ENCODE results near the gene DBNL.
"Not testable (repeated sequence)": the region's sequence is repeated elsewhere in the genome, so short reads cannot be mapped to it uniquely, and the experiment has no call there.

Gene DBNL

GRCh38 chr7:44044315-44045225 lies at the start of gene DBNL:
TSS of gene DBNL (plus strand) at chr7:44044702. CDS start at chr7:44044738, 36 bp downstream.
- peak; percentile 95 for DNase-seq

- DNase-seq: not testable (repeated sequence)
Measured at GRCh38 chr7:43997532-43997931, 47.0 kb upstream of the DBNL start, which contains the start of gene SPDYE1. TSS of gene SPDYE1 (plus strand) at chr7:43997897. CDS start at chr7:43999950, 2,053 bp downstream.

DNA sequence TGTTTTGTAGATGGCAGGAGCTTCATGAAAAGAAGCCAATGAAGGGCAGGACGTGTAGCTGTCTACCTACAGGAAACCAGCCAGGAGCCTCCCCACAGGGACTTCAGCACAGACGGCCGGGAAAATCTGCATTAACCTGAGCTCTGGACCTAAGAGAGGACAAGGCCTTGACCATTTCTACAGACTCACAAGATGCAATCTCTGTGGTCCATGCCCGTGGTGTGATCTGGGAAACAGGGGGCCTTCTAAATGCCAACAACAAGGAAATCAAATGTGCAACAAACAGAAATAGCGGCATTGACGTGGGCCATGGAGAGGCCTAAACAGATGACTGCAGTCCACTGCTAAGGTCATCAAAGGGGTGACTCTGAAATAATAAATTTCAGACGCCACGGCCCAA lies 32.4 kb upstream of the DBNL start:
- not testable (repeated sequence) for DNase-seq

DNA sequence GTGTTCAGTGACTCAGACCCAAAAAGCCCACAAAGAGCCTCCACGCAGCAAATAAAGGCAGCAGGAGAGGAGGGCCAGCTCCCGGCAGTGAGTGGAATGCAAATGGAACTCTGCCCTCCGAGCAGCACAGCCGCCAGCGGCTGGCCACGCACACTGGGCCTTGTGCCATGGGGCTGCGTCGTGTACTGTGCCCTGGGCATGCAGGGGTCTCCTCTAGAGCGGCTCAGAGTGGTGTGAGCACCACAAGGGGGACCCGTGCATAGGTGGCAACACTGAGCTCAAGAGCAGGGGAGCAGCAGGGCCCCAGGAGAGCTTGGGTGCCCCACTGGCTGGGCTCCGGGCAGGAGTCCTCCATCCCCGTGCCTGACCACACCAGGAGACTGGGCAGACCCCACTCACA lies 29.4 kb upstream of the DBNL start:
- not testable (repeated sequence) for DNase-seq

DNA sequence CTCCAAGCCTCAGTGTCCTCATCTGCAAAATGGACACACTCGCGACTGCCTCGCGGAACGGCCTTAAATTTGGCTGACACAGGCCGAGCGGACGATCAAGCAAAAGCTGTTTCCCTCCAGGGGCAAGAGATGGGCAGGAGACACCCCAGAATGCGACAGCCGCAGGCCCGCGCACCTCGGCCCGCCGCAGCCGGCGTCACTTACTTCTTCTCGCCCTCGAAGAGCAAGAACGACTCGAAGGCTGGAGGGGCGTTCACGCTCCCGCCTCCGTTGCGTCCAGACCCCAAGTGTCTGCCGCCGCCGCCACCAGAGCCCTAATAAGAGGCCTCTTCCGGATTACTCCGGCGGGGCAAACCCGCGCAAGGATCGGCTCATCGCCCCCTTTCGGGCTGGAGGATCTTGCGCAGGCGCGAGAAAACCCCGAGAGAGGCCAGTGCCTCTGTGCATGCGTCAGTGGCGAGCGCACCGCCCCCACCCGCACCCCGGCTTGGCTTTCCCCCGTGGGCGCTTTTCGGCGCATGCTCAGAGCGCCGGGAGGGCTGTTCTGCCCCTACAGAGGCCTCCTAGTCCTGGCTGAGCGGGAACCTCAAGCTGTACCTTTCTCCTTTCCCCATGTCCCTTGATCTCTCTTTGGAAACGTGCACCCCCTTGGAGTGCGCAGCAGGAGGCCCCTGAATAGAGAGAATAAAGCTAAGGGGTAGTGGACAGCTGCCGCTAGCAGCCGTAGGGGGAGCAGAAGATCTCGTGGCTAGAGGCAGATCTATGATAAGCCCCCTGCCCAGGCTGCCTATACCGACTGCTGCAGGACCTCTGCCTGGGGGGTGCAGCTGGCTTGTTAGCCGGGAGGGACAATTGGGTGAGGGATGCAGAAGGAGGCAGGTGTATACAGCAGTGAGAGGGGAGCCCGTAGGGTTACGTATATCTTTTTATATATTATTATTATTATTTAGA lies 25.4 kb upstream of the DBNL start:
- DNase-seq: peak; percentile 100

DNA sequence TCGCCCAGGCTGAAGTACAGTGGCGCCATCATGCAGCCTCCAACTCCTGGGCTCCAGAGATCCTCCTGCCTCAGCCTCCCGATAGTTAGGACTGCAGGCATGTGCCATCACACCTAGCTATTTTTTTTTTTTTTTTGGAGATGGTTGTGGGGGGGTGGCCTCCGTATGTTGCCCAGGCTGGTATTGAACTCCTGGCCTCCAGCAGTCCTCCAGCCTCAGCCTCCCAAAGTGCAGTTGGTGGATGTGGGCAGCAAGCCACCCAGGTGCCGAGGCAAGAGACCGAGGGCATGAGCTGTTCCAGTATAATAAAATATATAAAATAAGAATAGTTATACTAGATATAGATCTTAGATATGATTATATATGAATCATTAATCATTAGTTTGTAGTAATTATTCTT lies 24.7 kb upstream of the DBNL start:
- not testable (repeated sequence) for DNase-seq

DNA sequence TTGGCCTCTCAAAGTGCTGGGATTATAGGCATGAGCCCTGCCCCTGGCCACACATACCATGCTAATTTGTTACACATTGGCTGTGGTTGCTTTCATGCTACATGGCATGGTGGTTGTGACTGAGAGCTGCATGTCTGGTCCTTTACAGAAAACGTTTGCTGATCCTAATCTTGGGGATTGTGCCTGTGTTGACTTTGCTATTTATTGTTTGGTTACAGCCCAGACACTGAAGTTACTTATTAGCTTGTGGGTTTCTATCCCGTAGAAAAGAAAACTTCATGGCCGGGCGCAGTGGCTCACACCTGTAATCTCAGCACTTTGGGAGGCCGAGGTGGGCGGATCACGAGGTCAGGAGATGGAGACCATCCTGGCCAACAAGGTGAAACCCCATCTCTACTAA lies 22.4 kb upstream of the DBNL start:
- not testable (repeated sequence) for DNase-seq

DNA sequence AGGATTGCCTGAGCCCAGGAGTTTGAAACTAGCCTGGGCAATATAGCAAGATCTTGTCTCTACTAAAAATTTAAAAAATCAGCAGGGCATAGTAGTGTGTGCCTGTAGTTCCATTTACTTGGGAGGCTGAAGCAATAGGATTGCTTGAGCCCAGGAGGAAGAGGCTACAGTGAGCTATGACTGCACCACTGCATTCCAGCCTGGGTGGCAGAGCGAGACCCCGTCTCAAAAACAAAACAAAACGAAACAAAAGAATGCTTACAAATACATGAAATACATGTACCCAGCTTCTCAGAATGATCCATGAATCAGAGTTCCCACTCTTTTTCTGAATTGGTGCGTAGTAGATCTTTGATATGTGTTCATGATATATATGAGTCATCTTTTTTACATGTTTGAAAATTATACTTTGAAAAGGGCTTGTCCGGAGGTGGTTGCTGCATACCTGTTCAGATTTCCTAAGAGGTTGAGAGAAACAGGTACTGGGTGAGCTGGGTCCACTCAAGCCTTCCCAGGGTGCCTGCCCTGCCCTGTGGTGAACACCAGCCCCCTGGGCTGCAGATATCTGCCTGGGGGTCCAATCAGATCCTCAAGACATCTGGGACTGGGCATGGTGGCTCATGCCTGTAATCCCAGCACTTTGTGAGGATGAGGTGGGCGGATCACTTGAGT lies 21.6 kb upstream of the DBNL start:
- DNase-seq: peak; percentile 19

- DNase-seq: not testable (repeated sequence)
Measured at GRCh38 chr7:44029433-44029832, 15.1 kb upstream of the DBNL start.

DNA sequence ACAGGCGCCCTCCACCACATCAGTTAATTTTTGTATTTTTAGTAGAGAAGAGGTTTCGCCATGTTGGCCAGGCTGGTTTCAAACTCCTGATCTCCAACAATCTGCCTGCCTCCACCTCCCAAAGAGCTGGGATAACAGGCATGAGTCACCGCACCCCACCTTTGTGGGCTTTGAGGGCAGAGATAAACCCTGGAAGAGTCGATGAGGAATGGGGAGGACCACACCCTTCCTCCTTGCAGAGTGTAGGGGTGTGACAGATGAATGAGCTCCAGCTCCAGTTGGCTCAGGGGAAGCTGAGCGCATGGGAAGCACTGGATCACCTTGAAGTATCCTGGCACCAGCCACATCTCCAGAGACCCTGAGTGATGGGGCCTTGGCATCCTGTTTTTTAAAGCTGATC lies 14.5 kb upstream of the DBNL start:
- not testable (repeated sequence) for DNase-seq

- not testable (repeated sequence) for DNase-seq
Measured at GRCh38 chr7:44031319-44031718, 13.2 kb upstream of the DBNL start.

GRCh38 chr7:44032031-44032430 lies 12.5 kb upstream of the DBNL start:
- DNase-seq: not testable (repeated sequence)

- DNase-seq: not testable (repeated sequence)
Measured at GRCh38 chr7:44033971-44034844, 10.3 kb upstream of the DBNL start.

DNA sequence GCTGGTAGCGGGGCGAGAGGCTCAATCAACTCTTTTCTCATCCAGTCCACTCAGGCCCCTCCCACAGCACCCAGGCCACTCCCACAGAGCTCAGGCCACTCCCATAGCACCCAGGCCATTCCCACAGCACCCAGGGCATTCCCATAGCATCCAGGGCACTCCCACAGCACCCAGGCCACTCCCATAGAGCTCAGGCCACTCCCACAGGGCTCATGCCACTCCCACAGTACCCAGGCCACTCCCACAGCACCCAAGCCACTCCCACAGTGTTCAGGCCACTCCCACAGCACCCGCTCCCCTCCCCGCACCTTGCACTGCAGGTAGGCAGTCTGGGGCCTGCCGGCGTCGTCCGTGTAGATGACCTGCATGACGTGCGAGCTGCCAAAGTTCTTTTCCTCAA lies 8.1 kb upstream of the DBNL start:
- DNase-seq: peak; percentile 33

GRCh38 chr7:44037951-44038350 lies 6.6 kb upstream of the DBNL start:
- DNase-seq: not testable (repeated sequence)

DNA sequence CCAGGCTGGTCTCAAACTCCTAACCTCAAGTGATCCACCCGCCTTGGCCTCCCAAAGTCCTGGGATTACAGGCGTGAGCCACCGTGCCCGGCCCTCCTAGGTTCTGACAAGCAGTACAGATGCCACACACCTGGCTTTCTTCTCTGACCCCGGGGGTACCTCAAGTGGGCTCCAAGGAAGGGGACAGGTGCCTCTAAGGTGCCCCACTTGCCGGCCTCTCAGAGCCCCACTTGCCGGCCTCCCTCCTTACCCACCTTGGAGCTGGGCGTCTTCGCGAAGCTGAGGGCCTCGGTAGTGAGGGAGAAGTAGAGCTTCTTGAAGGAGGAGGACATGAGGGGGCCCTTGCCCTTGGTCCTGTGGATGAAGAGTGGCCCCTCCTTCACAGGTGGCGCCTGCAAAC lies 5.9 kb upstream of the DBNL start:
- not testable (repeated sequence) for DNase-seq

DNA sequence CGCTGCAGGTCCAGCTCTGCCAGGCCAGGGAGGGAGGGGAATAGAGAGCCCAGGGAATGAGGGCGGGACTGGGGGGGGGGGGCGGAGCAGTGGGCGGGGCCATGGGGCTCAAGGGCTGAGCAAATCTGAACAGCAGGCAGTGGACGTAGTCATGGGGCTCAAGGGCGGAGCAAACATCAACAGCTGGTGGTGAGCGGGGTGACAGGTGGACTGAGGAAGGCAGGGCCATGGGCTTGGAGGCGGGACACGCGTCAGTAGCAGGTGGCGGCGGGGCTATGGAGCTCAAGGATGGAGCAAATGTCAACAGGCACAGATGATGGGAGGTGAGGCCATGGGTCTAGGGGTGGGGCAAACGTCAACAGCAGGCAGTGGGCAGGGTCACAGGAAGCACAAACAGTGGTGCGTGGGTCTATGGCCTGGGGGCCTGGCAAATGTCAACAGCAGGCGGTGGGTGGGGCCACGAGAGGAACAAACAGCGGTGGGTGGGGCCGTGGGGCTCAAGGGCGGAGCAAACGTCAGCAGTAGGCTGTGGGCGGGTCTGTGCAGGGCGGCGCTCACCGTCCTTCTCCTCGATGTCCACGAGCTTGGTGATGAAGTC lies 5.4 kb upstream of the DBNL start:
- DNase-seq: peak; percentile 85

- not testable (repeated sequence) for DNase-seq
Measured at GRCh38 chr7:44039800-44040492, 4.6 kb upstream of the DBNL start.

DNA sequence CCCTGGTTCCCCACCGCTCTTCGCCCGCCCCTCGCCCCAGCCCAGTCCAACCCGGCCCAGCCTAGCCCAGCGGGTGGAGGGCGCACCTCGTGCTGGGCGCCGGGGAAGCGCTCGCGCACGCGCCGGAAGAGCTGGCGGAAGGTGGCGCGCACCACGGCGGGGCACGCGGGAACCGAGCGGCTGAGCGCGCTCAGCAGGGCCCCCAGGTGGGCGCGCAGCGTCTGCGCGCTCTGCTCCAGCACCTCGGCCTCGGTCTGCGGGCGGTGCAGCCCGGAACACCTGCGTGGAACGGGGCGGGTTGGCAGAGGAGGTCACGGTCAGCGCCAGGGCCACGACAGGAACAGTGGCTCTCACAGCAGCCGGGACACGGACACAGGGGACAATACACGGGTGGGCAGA lies 4.0 kb upstream of the DBNL start:
- peak; percentile 73 for DNase-seq

GRCh38 chr7:44042221-44042620 lies 2.3 kb upstream of the DBNL start:
- no peak for DNase-seq

DNA sequence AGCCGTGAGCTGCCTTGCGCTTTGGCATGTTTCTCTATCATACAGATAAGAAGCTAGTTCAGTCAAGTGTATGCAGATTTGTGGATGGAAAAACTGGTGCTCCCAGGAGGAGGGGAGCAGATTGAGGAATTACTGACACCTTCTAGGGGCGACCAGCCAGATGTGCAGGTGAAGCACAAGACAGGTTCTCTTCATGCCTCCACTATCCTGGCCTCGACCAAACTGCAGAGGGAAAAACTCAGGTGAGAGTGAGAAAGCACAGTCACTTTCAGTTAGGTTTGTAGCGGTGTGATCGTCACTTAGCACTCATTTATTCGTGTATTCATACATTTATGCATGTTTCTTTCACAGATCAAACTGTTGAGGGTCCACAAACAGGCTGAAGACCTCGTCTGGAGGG lies 600 bp upstream of the DBNL start:
- no peak for DNase-seq

Measured in activated naive CD4-positive, alpha-beta T cell treated with Interleukin-2 at 50 U/mL for 16 hours (primary cell).